Liver (tissue), 3 donors: Measurements from ENCODE around the gene NHERF2.

Source experiments
- EGR1 ChIP-seq, 2 donors: IDR thresholded peaks; 2 replicates each; pipeline ENCODE4 v1.6.1; 2016 to 2018; ENCODE audit warnings: antibody characterized with exemption in 2 of 2, low read depth in 2 of 2
- YY1 ChIP-seq: IDR thresholded peaks from 2 replicates; pipeline ENCODE4 v1.6.1; 2016; ENCODE audit warnings: antibody characterized with exemption, mild to moderate bottlenecking
- TF ChIP-seq, protein P1 (sequence below): IDR thresholded peaks from 2 replicates; pipeline ENCODE4 v1.6.1; 2016; ENCODE audit warnings: antibody characterized with exemption
- TF ChIP-seq, protein P2 (sequence below): IDR thresholded peaks from 2 replicates; pipeline ENCODE4 v1.6.1; 2016; ENCODE audit warnings: antibody characterized with exemption, mild to moderate bottlenecking
- TF ChIP-seq, protein P3 (sequence below): fragments of 150-350 bp; IDR thresholded peaks from 2 replicates; pipeline ENCODE4 v1.5.1; 2017; ENCODE audit warnings: improper control_type of control experiment, low read depth, low read length; ENCODE audit not compliant: missing input control
- donor health status: healthy.
- donor health status: healthy.

DNA sequence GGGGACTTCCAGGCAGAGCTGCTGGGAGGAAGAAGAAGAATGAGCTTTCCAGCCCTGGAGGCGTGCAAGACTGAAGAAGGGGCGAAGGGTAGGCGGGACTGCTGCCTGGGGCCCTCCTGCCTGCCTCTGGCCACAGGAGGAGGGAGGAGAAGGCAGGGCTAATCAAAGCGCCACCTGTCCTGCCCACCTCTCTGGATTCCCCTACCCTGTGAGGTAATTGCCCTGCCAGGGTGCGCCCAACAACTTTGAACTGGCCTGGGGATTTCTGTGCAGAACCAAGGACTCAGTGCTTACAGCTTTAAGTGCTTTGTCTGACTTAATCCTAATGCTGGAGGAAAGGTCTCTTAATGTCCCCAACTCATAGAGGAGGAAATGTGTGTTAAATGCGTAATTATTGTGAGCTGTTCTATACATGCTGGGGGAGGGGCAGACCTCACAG, 45.3 kb upstream of the NHERF2 start, which contains the start of gene NOXO1:
- TF ChIP-seq EGR1 (IDR thresholded peaks at IDR 0.05; ENCODE audit: low read depth in 2 of 2) (no peak), YY1 (no peak)
- TF ChIP-seq, protein P1, sequence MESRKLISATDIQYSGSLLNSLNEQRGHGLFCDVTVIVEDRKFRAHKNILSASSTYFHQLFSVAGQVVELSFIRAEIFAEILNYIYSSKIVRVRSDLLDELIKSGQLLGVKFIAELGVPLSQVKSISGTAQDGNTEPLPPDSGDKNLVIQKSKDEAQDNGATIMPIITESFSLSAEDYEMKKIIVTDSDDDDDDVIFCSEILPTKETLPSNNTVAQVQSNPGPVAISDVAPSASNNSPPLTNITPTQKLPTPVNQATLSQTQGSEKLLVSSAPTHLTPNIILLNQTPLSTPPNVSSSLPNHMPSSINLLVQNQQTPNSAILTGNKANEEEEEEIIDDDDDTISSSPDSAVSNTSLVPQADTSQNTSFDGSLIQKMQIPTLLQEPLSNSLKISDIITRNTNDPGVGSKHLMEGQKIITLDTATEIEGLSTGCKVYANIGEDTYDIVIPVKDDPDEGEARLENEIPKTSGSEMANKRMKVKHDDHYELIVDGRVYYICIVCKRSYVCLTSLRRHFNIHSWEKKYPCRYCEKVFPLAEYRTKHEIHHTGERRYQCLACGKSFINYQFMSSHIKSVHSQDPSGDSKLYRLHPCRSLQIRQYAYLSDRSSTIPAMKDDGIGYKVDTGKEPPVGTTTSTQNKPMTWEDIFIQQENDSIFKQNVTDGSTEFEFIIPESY = no peak
- TF ChIP-seq, protein P2, sequence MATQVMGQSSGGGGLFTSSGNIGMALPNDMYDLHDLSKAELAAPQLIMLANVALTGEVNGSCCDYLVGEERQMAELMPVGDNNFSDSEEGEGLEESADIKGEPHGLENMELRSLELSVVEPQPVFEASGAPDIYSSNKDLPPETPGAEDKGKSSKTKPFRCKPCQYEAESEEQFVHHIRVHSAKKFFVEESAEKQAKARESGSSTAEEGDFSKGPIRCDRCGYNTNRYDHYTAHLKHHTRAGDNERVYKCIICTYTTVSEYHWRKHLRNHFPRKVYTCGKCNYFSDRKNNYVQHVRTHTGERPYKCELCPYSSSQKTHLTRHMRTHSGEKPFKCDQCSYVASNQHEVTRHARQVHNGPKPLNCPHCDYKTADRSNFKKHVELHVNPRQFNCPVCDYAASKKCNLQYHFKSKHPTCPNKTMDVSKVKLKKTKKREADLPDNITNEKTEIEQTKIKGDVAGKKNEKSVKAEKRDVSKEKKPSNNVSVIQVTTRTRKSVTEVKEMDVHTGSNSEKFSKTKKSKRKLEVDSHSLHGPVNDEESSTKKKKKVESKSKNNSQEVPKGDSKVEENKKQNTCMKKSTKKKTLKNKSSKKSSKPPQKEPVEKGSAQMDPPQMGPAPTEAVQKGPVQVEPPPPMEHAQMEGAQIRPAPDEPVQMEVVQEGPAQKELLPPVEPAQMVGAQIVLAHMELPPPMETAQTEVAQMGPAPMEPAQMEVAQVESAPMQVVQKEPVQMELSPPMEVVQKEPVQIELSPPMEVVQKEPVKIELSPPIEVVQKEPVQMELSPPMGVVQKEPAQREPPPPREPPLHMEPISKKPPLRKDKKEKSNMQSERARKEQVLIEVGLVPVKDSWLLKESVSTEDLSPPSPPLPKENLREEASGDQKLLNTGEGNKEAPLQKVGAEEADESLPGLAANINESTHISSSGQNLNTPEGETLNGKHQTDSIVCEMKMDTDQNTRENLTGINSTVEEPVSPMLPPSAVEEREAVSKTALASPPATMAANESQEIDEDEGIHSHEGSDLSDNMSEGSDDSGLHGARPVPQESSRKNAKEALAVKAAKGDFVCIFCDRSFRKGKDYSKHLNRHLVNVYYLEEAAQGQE = no peak
- TF ChIP-seq, protein P3, sequence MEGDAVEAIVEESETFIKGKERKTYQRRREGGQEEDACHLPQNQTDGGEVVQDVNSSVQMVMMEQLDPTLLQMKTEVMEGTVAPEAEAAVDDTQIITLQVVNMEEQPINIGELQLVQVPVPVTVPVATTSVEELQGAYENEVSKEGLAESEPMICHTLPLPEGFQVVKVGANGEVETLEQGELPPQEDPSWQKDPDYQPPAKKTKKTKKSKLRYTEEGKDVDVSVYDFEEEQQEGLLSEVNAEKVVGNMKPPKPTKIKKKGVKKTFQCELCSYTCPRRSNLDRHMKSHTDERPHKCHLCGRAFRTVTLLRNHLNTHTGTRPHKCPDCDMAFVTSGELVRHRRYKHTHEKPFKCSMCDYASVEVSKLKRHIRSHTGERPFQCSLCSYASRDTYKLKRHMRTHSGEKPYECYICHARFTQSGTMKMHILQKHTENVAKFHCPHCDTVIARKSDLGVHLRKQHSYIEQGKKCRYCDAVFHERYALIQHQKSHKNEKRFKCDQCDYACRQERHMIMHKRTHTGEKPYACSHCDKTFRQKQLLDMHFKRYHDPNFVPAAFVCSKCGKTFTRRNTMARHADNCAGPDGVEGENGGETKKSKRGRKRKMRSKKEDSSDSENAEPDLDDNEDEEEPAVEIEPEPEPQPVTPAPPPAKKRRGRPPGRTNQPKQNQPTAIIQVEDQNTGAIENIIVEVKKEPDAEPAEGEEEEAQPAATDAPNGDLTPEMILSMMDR = no peak
